HepG2 (cell line): Measurements from ENCODE around the gene ZCCHC24. TPM values are rescaled to one million over a fixed set of nuclear protein-coding genes. Genes with fewer than 3 reads are reported as not detected.

Experiments
- CEBPG ChIP-seq: IDR thresholded peaks from 2 replicates; pipeline ENCODE4 v1.6.1; 2016
- DMAP1 ChIP-seq: IDR thresholded peaks from 2 replicates; pipeline ENCODE4 v1.6.1; 2016
- EED ChIP-seq: sonication (generic); formaldehyde crosslinking; IDR thresholded peaks from 2 replicates; pipeline ENCODE4 v1.5.0; 2020; ENCODE audit warnings: mild to moderate bottlenecking, missing genetic modification reagents
- FOSL2 ChIP-seq: sonication (generic); formaldehyde crosslinking; IDR thresholded peaks from 2 replicates; pipeline ENCODE4 v1.4.0; 2020; ENCODE audit warnings: missing genetic modification reagents
- FOXK1 ChIP-seq: sonication (generic); formaldehyde crosslinking; IDR thresholded peaks from 2 replicates; pipeline ENCODE4 v1.4.0; 2020; ENCODE audit warnings: low read depth, missing genetic modification reagents, borderline replicate concordance
- FOXP1 ChIP-seq, 2 experiments: fragments of 450-650 bp in 1 of 2; IDR thresholded peaks; 2 replicates each; pipeline ENCODE4 v1.6.1; 2017 to 2018; ENCODE audit warnings: antibody characterized with exemption in 1 of 2
- GATAD2A ChIP-seq: IDR thresholded peaks from 2 replicates; pipeline ENCODE4 v1.6.1; 2016
- HOXA7 ChIP-seq: sonication (generic); formaldehyde crosslinking; IDR thresholded peaks from 2 replicates; pipeline ENCODE4 v1.8.1; 2022; ENCODE audit warnings: mild to moderate bottlenecking, missing genetic modification reagents, moderate library complexity
- KDM1A ChIP-seq: IDR thresholded peaks from 2 replicates; pipeline ENCODE4 v1.6.1; 2016; ENCODE audit warnings: missing compliant biosample characterization
- KDM6A ChIP-seq: IDR thresholded peaks from 2 replicates; pipeline ENCODE4 v1.6.1; 2016; ENCODE audit warnings: low read depth
- MZF1 ChIP-seq: sonication (generic); formaldehyde crosslinking; IDR thresholded peaks from 2 replicates; pipeline ENCODE4 v1.8.1; 2023; ENCODE audit warnings: mild to moderate bottlenecking, missing genetic modification reagents, borderline replicate concordance
- NFYC ChIP-seq: IDR thresholded peaks from 2 replicates; pipeline ENCODE4 v1.6.1; 2016; ENCODE audit warnings: missing genetic modification reagents, missing compliant biosample characterization
- POLR2AphosphoS2 ChIP-seq: IDR thresholded peaks from 2 replicates; pipeline ENCODE4 v1.6.1; 2011; ENCODE audit warnings: low read depth, low read length, improper control_type of control experiment
- POLR2G ChIP-seq: fragments of 200-400 bp; formaldehyde crosslinking; IDR thresholded peaks from 2 replicates; pipeline ENCODE4 v1.6.1; 2018; ENCODE audit warnings: mild to moderate bottlenecking, low read depth, low read length, moderate library complexity
- RFX1 ChIP-seq: fragments of 450-650 bp; IDR thresholded peaks from 2 replicates; pipeline ENCODE4 v1.6.1; 2017
- SIX1 ChIP-seq: sonication (generic); formaldehyde crosslinking; IDR thresholded peaks from 2 replicates; pipeline ENCODE4 v1.4.0; 2020; ENCODE audit warnings: missing genetic modification reagents, borderline replicate concordance
- SRF ChIP-seq: IDR thresholded peaks from 2 replicates; pipeline ENCODE4 v1.6.1; 2011; ENCODE audit warnings: mild to moderate bottlenecking, low read depth, low read length, moderate library complexity
- ZNF136 ChIP-seq: sonication (generic); formaldehyde crosslinking; IDR thresholded peaks from 2 replicates; pipeline ENCODE4 v1.8.1; 2022; ENCODE audit warnings: low read depth, mild to moderate bottlenecking, moderate library complexity, missing genetic modification reagents
- ZNF30 ChIP-seq: sonication (generic); formaldehyde crosslinking; IDR thresholded peaks from 2 replicates; pipeline ENCODE4 v1.5.0; 2020; ENCODE audit warnings: mild to moderate bottlenecking, missing genetic modification reagents
- ZNF326 ChIP-seq: sonication (generic); formaldehyde crosslinking; IDR thresholded peaks from 2 replicates; pipeline ENCODE4 v1.4.0; 2020; ENCODE audit warnings: missing genetic modification reagents, borderline replicate concordance
- ZNF350 ChIP-seq: sonication (generic); formaldehyde crosslinking; IDR thresholded peaks from 2 replicates; pipeline ENCODE4 v1.4.0; 2020; ENCODE audit warnings: mild to moderate bottlenecking, low read depth, missing genetic modification reagents, borderline replicate concordance
- ZNF552 ChIP-seq: sonication (generic); formaldehyde crosslinking; IDR thresholded peaks from 2 replicates; pipeline ENCODE4 v1.9.0; 2022; ENCODE audit warnings: missing genetic modification reagents, mild to moderate bottlenecking, borderline replicate concordance
- ZNF772 ChIP-seq: sonication (generic); formaldehyde crosslinking; IDR thresholded peaks from 2 replicates; pipeline ENCODE4 v1.5.0; 2020; ENCODE audit warnings: mild to moderate bottlenecking, missing genetic modification reagents
- ZNF883 ChIP-seq: sonication (generic); formaldehyde crosslinking; IDR thresholded peaks from 2 replicates; pipeline ENCODE4 v1.5.1; 2020; ENCODE audit warnings: mild to moderate bottlenecking, missing genetic modification reagents; ENCODE audit errors: not compliant biosample characterization
- ZSCAN29 ChIP-seq: sonication (generic); formaldehyde crosslinking; conservative IDR thresholded peaks from 2 replicates; pipeline ENCODE4 v1.4.0; 2020; ENCODE audit warnings: mild to moderate bottlenecking, missing genetic modification reagents
- ZZZ3 ChIP-seq: sonication (generic); formaldehyde crosslinking; IDR thresholded peaks from 2 replicates; pipeline ENCODE4 v1.4.0; 2020; ENCODE audit warnings: missing genetic modification reagents, mild to moderate bottlenecking, borderline replicate concordance
- polyA plus RNA-seq, 8 experiments: library from polyadenylated mRNA; depleted of rRNA in 3 of 8; stranded (reverse) in 7 of 8; unstranded in 1 of 8; fragments of >200 nt; fragmentation: Illumina TruSeq in 4 of 8; extraction: Trizol in 4 of 8; gene quantifications; 2 replicates each; pipeline versions ENCODE4 v1.2.1 to v1.2.3, GENCODE V29; 2011 to 2016; ENCODE audit warnings: low read depth in 4 of 8, missing spikeins in 1 of 8, mixed read lengths in 1 of 8; ENCODE audit not compliant: insufficient read depth in 1 of 8
- total RNA-seq, 5 experiments: library from RNA; depleted of rRNA; stranded (reverse); fragments of >200 nt; fragmentation: Illumina TruSeq; extraction: Trizol; gene quantifications; 2 replicates each; pipeline ENCODE4 v1.2.3, GENCODE V29; 2016; ENCODE audit warnings: low read depth in 1 of 5
- TF ChIP-seq, protein P1 (sequence below): sonication (generic); formaldehyde crosslinking; IDR thresholded peaks from 2 replicates; pipeline ENCODE4 v1.4.0; 2020; ENCODE audit warnings: missing genetic modification reagents, low read depth, mild to moderate bottlenecking, borderline replicate concordance
- TF ChIP-seq, protein P2 (sequence below): fragments of 450-650 bp; IDR thresholded peaks from 2 replicates; pipeline ENCODE4 v1.6.1; 2016
- TF ChIP-seq, protein P3 (sequence below): sonication (generic); formaldehyde crosslinking; IDR thresholded peaks from 2 replicates; pipeline ENCODE4 v1.5.0; 2020; ENCODE audit warnings: mild to moderate bottlenecking, missing genetic modification reagents

ZCCHC24 gene
- total and polyA plus RNA-seq, 2 of the 13 experiments (the other 11 are each of a cell fraction or from before 2014, with no cell fraction given) = 3.1 to 7.9 TPM

DNA sequence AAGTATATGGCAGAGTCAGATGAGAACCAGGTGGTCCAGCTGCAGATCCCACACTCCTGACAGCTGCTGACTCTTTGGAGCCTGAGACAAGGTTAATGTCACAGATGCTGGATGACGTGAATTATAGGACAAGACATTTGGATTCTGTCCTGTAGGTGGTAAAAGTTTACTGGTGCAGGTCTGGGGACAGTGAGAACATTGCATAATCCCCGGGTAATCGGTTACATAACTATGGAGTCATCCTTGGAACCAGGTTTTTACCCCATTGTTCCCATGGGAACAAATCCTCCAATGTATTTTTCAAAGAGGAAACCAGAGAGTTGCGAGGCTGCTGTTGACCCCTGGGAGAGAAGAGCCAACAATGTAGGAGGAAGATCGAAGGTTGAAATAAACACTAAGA is 27.5 kb upstream of the ZCCHC24 start (continued):
- TF ChIP-seq ZSCAN29 (CRISPR knock-in tag) (no peak), KDM6A (no peak), ZNF552 (CRISPR knock-in tag) (no peak), RFX1 (peak; percentile 50; the same call in 1 of the 2 replicates), MZF1 (CRISPR knock-in tag) (no peak), FOSL2 (CRISPR knock-in tag) (peak; percentile 54), ZNF136 (no peak), HOXA7 (CRISPR knock-in tag) (no peak), SIX1 (no peak), NFYC (CRISPR knock-in tag) (no peak), ZNF350 (no peak), GATAD2A (peak; percentile 34; the same call in 1 of the 2 replicates), CEBPG (CRISPR knock-in tag) (peak; percentile 85), ZNF30 (CRISPR knock-in tag) (no peak), FOXK1 (CRISPR knock-in tag) (no peak), SRF (no peak), DMAP1 (CRISPR knock-in tag) (no peak), ZZZ3 (CRISPR knock-in tag) (no peak), FOXP1 (IDR thresholded peaks at IDR 0.05) (no peak), FOXP1 (CRISPR knock-in tag; IDR thresholded peaks at IDR 0.05) (peak; percentile 18; the same call in 1 of the 2 replicates), POLR2G (no peak), EED (CRISPR knock-in tag) (no peak), ZNF326 (CRISPR knock-in tag) (no peak), KDM1A (CRISPR knock-in tag) (no peak), POLR2AphosphoS2 (no peak), ZNF772 (CRISPR knock-in tag) (no peak), ZNF883 (CRISPR knock-in tag) (no peak)
- TF ChIP-seq, protein P1, sequence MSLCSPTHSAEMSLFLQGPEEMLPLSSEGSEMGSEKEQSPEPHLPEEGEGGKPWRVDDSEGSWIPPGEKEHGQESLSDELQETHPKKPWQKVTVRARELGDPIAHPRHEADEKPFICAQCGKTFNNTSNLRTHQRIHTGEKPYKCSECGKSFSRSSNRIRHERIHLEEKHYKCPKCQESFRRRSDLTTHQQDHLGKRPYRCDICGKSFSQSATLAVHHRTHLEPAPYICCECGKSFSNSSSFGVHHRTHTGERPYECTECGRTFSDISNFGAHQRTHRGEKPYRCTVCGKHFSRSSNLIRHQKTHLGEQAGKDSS = no peak
- TF ChIP-seq, protein P2, sequence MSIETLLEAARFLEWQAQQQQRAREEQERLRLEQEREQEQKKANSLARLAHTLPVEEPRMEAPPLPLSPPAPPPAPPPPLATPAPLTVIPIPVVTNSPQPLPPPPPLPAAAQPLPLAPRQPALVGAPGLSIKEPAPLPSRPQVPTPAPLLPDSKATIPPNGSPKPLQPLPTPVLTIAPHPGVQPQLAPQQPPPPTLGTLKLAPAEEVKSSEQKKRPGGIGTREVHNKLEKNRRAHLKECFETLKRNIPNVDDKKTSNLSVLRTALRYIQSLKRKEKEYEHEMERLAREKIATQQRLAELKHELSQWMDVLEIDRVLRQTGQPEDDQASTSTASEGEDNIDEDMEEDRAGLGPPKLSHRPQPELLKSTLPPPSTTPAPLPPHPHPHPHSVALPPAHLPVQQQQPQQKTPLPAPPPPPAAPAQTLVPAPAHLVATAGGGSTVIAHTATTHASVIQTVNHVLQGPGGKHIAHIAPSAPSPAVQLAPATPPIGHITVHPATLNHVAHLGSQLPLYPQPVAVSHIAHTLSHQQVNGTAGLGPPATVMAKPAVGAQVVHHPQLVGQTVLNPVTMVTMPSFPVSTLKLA = no peak
- TF ChIP-seq, protein P3, sequence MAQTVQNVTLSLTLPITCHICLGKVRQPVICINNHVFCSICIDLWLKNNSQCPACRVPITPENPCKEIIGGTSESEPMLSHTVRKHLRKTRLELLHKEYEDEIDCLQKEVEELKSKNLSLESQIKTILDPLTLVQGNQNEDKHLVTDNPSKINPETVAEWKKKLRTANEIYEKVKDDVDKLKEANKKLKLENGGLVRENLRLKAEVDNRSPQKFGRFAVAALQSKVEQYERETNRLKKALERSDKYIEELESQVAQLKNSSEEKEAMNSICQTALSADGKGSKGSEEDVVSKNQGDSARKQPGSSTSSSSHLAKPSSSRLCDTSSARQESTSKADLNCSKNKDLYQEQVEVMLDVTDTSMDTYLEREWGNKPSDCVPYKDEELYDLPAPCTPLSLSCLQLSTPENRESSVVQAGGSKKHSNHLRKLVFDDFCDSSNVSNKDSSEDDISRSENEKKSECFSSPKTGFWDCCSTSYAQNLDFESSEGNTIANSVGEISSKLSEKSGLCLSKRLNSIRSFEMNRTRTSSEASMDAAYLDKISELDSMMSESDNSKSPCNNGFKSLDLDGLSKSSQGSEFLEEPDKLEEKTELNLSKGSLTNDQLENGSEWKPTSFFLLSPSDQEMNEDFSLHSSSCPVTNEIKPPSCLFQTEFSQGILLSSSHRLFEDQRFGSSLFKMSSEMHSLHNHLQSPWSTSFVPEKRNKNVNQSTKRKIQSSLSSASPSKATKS = no peak
